GM21390 (cell line): ENCODE data around the gene MMP20.
A peak's percentile ranks its signal among the peaks of the same experiment; 100 is the strongest.
"Not testable (repeated sequence)": the region's sequence is repeated elsewhere in the genome, so short reads cannot be mapped to it uniquely, and the experiment has no call there.

Experiments used
- ATAC-seq: cut with Tn5 transposase; IDR thresholded peaks from one replicate; pipeline ENCODE4 v1.9.1; 2021; ENCODE audit not compliant: unreplicated experiment

Gene MMP20, protein sequence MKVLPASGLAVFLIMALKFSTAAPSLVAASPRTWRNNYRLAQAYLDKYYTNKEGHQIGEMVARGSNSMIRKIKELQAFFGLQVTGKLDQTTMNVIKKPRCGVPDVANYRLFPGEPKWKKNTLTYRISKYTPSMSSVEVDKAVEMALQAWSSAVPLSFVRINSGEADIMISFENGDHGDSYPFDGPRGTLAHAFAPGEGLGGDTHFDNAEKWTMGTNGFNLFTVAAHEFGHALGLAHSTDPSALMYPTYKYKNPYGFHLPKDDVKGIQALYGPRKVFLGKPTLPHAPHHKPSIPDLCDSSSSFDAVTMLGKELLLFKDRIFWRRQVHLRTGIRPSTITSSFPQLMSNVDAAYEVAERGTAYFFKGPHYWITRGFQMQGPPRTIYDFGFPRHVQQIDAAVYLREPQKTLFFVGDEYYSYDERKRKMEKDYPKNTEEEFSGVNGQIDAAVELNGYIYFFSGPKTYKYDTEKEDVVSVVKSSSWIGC

DNA sequence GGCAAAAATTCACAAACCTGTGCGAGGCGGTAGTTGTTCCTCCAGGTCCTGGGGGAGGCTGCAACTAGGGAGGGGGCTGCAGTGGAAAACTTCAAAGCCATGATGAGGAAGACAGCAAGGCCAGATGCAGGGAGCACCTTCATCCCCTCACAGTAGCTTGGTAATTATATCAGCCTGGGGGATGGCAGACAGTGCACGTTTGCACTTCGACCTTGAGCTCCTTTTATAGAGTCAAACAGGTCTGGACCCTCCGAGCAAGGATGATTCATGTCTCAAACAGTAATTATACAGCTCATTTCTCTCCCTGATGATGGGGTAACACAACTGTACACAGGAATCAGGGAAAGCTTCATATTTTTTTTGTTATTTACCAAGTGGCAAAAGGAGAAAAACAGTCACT, at the start of gene MMP20:
MMP20 (minus strand) TSS at position 156 of the 400 bp plus-strand sequence; CDS start at position 143, 13 bp downstream.
- ATAC-seq, result no peak

DNA sequence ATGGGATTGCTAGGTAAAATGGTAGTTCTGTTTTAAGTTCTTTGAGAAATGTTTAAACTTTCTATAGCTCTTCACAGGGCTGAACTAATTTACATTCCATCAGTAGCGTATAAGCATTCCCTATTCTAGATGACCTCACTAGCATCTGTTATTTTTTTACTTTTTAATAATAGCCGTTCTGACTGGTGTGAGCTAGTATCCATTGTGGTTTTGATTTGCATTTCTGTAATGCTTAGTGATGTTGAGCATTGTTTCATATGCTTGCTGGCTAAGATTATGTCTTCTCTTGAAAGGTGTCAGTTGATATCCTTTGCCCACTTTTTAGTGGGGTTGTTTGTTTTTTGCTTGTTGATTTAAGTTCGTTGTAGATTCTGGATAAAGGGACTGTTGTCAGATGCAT, 44.5 kb upstream of the MMP20 start:
- peak; percentile 84 for ATAC-seq

GRCh38 chr11:102666331-102666957, 41.3 kb upstream of the MMP20 start:
- no peak for ATAC-seq

GRCh38 chr11:102664001-102664752, 39.0 kb upstream of the MMP20 start:
- ATAC-seq, result peak; percentile 55

DNA sequence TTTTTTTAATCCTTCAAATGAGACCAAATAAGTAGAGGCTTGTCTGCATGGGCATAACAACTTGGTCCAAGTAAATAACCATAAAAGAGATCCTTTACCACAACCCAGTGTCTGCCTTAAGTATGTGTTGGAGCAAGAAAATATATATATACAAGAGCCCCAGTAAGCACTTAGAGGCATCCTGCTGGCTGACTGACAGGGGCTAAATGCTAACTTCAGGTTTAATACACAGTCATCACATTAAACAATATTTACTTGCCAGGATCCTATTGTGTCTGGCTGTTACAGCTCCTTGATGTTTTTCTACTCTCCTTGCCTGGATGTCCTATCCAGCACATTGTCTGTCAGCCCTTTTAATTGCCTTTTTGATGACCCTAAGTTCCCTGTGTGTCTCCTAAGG, 37.5 kb upstream of the MMP20 start:
- ATAC-seq, result no peak

DNA sequence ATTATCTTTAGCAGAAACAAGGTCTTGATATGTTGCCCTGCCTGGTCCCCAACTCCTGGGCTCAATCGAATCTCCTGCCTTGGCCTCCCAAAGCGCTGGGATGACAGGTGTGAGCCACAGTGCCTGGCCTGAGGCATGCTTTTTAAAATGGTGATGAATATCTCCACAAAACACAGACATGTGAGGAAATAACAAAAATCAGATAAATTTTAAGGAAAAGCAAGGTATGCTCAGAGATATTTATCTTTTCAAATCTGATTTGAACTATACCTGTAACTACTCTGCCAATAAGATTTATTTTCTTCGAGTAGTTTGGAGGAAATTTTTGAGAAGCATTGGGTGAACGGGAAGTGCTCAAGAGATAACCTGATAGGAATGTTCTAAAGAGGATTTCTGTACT, 35.9 kb upstream of the MMP20 start:
- ATAC-seq, result no peak

GRCh38 chr11:102656528-102656927, 31.4 kb upstream of the MMP20 start:
- no peak for ATAC-seq

- no peak for ATAC-seq
These were observed 30.4 kb upstream of the MMP20 start for GRCh38 chr11:102655547-102655946.

GRCh38 chr11:102654761-102655160, 29.6 kb upstream of the MMP20 start:
- no peak for ATAC-seq

- no peak for ATAC-seq
These were observed 28.7 kb upstream of the MMP20 start for GRCh38 chr11:102653744-102654291.

DNA sequence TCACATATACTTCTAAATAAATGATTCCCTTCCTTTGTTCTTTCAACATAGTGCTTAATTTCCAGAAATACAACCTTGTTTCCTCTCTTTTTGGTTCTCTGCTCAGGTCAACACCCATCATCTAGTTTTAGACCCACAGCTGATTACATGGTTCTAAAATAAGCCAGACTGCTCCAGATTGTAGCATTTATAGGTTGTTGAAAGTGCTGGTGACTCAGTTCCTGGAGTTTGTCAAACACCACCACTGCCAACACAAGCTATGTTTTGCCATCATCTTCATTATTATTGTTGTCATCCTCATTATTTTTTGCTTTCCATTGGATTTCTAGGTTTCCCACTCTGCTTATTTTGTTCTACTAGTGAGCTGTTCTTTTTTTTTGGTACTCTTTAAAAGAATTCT, 22.3 kb upstream of the MMP20 start:
- no peak for ATAC-seq

DNA sequence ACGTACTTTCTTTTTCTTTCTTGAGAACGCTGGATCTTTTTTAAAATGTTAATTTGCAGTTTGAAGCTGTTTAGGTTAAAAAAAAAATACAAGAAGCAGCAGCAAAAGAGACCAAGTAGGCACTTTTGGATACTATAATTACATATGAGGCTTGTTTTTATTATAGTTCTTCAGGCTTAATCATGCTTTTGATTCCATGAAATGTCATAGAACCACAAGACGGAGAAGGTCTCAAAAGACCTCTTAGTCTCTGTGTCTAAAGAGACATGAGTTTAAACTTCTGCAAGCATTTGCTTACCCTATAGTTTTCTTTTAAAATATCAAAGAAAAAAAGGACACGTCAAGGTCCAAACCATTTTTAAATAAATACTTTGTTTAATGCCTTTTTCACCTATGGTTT, 18.8 kb upstream of the MMP20 start:
- ATAC-seq, result no peak

DNA sequence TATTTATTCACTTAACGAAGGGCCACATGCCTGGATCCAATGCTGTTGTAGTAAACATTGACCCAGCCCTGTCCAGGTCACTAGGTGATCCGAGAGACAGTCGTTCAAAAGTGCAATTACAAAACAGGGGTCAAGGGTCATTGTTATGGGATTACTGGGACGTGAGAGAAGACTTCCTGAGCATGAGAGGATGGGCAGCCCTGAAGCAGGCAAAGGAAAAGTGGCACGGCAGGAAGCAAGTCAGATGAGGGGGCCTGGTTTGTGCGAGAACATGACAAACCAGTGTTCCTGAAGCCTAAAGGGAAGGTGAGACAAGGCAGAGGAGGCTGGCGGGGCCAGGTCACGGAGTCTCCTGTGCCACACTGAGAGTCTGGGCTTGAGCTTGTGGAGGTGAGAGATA, 15.8 kb upstream of the MMP20 start:
- ATAC-seq, result no peak

GRCh38 chr11:102639656-102640055, 14.5 kb upstream of the MMP20 start:
- no peak for ATAC-seq

- no peak for ATAC-seq
These were observed 12.6 kb upstream of the MMP20 start for GRCh38 chr11:102637731-102638130.

- ATAC-seq, result no peak
These were observed 8.4 kb upstream of the MMP20 start for GRCh38 chr11:102633385-102634026.

DNA sequence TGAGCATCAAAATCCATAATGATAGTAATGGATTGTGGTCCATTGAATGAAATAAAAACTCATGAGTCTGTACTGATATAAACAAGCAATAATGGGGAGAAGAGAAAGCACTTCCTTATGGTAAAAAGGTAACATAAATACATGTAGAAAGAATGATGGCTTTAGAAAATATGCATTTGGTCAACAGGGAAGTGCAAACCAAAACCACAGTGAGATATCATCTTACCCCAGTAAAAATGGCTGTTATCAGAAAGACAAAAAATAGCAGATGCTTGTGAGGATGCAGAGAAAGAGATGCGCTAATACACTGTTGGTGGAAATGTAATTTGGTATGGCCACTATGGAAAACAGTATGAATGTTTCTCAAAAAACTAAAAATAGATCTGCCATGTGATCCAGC, 6.9 kb upstream of the MMP20 start:
- no peak for ATAC-seq

DNA sequence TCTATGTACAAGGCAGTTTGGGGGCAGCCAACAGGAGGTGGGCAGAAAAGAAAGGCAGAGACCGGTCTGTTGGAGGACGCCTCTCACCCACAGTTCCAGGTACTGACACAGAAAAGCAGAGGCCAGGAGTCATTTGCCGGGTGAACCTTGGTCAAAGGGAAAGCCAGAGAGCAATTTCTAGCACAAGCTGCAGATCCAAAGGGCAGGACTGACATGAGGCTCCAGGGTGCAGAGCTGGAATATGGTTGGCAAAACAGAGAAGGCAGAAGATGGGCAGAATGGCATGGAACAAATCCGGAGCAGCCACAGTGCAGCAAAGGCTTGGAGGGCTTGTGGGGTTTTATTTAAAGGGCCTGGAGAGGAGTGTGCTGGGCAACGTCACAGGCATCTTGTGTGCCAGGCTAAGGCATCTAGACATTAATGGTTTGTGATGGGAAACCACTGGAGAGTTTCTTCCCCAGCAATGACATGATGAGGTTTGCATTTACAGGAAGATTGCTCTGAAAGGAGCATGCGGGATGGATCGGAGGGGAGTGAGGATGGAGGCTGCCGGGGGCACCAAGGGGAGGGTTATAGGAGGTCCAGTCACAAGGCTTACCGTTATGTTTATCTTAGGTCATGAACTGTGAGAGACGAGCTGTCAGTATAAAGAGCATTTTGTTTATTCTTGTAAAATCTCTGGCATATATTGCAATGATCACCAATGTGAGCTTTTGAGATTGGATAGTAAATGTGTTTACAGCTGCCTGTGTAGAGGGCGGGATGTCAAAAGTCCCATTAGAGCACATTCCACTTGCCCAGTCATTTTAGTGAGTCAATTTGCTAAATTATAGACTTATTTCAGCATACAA, 5.7 kb upstream of the MMP20 start:
- no peak for ATAC-seq

DNA sequence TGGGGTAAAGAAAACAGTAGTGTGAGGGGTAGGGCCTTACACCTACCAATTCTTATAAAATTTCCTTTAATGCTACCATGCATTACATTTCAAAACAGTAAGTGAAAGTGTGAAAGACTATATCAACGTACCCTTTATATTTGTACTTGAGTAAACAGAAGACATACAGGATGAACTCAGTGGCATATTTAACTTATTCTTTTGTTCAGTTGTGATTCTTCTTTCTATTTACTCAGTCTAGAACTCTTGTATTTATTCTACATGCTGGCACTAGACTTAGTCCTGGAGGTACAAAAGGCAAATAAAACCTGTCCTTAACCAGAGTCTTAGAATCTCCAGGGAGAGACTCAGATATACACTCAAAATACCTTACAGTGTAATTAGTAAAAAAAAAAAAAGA, 4.8 kb upstream of the MMP20 start:
- not testable (repeated sequence) for ATAC-seq

DNA sequence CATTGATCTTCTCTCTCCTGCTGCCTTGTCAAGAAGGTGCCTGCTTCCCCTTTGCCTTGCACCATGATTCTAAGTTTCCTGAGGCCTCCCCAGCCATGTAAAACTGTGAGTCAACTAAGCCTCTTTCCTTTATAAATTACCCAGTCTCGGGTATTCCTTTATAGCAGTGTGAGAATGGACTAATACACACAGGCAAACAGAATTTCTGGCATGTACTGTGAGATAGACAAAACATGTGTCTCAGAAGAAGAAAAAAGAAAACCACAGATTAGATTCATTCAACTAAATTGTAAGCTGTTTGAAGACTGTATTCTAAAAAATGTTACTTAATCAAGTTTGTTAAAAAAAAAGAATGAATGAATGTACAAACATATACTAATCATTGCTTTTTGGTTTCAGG, 1.5 kb upstream of the MMP20 start:
- no peak for ATAC-seq
